Ovary (tissue), 9 donors: ENCODE results near the gene TNFRSF1B. TPM values are rescaled to one million over a fixed set of nuclear protein-coding genes. Genes with fewer than 3 reads are reported as not detected.

Experiments
- DNase-seq, 5 donors: peaks; one replicate each; pipeline ENCODE4 v3.0.0-alpha.2; 2019 to 2020
- H3K27ac ChIP-seq, 2 donors: fragments of 200-600 bp; one replicate each; pipeline versions ENCODE4 v1.5.1 to v1.8.0; 2019 to 2022
- H3K27me3 ChIP-seq: fragments of 200-600 bp; one replicate; pipeline ENCODE4 v1.8.0; 2022
- H3K36me3 ChIP-seq: fragments of 200-600 bp; sonication (generic); one replicate; pipeline ENCODE4 v1.5.1; 2019
- H3K4me1 ChIP-seq: one replicate; pipeline ENCODE4 v1.8.1; 2013; ENCODE audit warnings: mild to moderate bottlenecking, moderate library complexity; ENCODE audit not compliant: insufficient read depth
- H3K4me3 ChIP-seq: fragments of 200-600 bp; sonication (generic); one replicate; pipeline ENCODE4 v1.5.1; 2017
- H3K9me3 ChIP-seq, 2 donors: fragments of 200-600 bp in 1 of 2; sonication (generic) in 1 of 2; one replicate each; pipeline versions ENCODE4 v1.5.1 to v1.8.1; 2013 to 2019; ENCODE audit warnings: mild to moderate bottlenecking in 1 of 2, moderate library complexity in 1 of 2
- CTCF ChIP-seq, 3 donors: fragments of 450-650 bp in 2 of 3; fragments of 200-600 bp in 1 of 3; IDR thresholded peaks; one replicate each; pipeline versions ENCODE4 v1.5.1 to v1.8.0; 2016 to 2022; ENCODE audit warnings: antibody characterized with exemption in 3 of 3, mild to moderate bottlenecking in 1 of 3
- EP300 ChIP-seq: sonication (generic); formaldehyde crosslinking; IDR thresholded peaks from one replicate; pipeline ENCODE4 v1.6.1; 2017; ENCODE audit warnings: antibody characterized with exemption
- POLR2A ChIP-seq: fragments of 450-650 bp; IDR thresholded peaks from one replicate; pipeline ENCODE4 v1.6.1; 2017; ENCODE audit warnings: antibody characterized with exemption, mild to moderate bottlenecking, moderate library complexity
- WGBS, 3 donors: extraction: QIAGEN DNeasy Blood & Tissue Kit in 1 of 3; methylation state at CpG; one replicate each; pipeline versions ENCODE4 v1.1.5 to v1.1.7; 2013 to 2017; 5-methylcytosine and 5-hydroxymethylcytosine counted together
- intact Hi-C, 4 donors: fragments of 100-400 bp; cut with DNase I; formaldehyde crosslinking; loops; one replicate each; pipeline versions ENCODE4 v1.11.0 to v1.15.1; 2022 to 2023
- polyA plus RNA-seq, 2 donors: library from polyadenylated mRNA; stranded (reverse); fragments of 200-250 nt in 1 of 2; fragments of 350-450 nt in 1 of 2; fragmentation: Illumina TruSeq in 1 of 2; extraction: RNeasy Lipid Tissue Mini Kit (QIAGEN cat#74804) in 1 of 2; gene quantifications; one replicate each; pipeline ENCODE4 v1.2.3, GENCODE V29; 2013 to 2014
- total RNA-seq, 7 donors: library from RNA; depleted of rRNA in 2 of 7; stranded (reverse); fragments of >200 nt in 2 of 7; fragmentation: NEBNext Ultra II Directional in 3 of 7; extraction: Animal tissue kit (Norgen Biotek cat#: 25700) in 3 of 7; gene quantifications; one replicate each; pipeline versions ENCODE4 v1.1.0 to v1.2.4, GENCODE V29; 2016 to 2023
- donor health status: DM: no; HTN: no; CAD: no; lungs with moderate emphysema.
- donor health status: DM: no; HTN: no; CAD: no.
- donor health status: Bipolar disorder and iron deficiency.
- donor health status: DM: yes; HTN: yes; CAD: no.
- donor health status: DM: no; HTN: no; CAD: no.
- donor health status: DM: yes; HTN: yes; CAD: no.

Gene TNFRSF1B
- total and polyA plus RNA-seq, 9 donors, result 10.3 to 27.6 (median 18.7) TPM

GRCh38 chr1:12158357-12159092 is 8.3 kb upstream of the TNFRSF1B start:
- Histone ChIP-seq H3K36me3 (no peaks in the 10 kb centered on the region), H3K27ac (no peak overlapping the region), H3K9me3 (no peaks in the 10 kb centered on the region), H3K4me3 (no peak overlapping the region), H3K4me1 (peaks cover 14% of the 10 kb centered on the region), H3K27me3 (no peaks in the 10 kb centered on the region)
- 35 to 48% (median 48%) methylated on average over 22 of the region's 22 CpGs for WGBS, 3 donors
- no peak for TF ChIP-seq CTCF (IDR thresholded peaks at IDR 0.05)
- no peak for TF ChIP-seq POLR2A
- TF ChIP-seq EP300, result no peak
- DNase-seq, result no peak
- intact Hi-C loops, result no loop called here

GRCh38 chr1:12159816-12160215 is 7.0 kb upstream of the TNFRSF1B start:
- Histone ChIP-seq H3K4me3 (no peak overlapping the region), H3K4me1 (peaks cover 14% of the 10 kb centered on the region), H3K9me3 (no peaks in the 10 kb centered on the region), H3K27ac (no peak overlapping the region), H3K36me3 (no peaks in the 10 kb centered on the region), H3K27me3 (no peaks in the 10 kb centered on the region)
- 89 to 91% (median 91%) methylated on average over 7 of the region's 7 CpGs for WGBS, 3 donors
- intact Hi-C loops, result no loop called here
- TF ChIP-seq EP300 (no peak), CTCF (IDR thresholded peaks at IDR 0.05) (no peak), POLR2A (no peak)
- DNase-seq, result no peak

- TF ChIP-seq EP300 (no peak), CTCF (IDR thresholded peaks at IDR 0.05) (no peak), POLR2A (no peak)
- peak overlapping the region; percentile 22 to 55 for H3K27ac ChIP-seq
- WGBS, 3 donors, result 86 to 89% (median 87%) methylated on average over 2 of the region's 2 CpGs
- DNase-seq, result no peak
- intact Hi-C loops, result no loop called here
- H3K4me1 ChIP-seq, result peaks cover 14% of the 10 kb centered on the region
- no peak overlapping the region for H3K4me3 ChIP-seq
- no peaks in the 10 kb centered on the region for H3K9me3 ChIP-seq
- no peaks in the 10 kb centered on the region for H3K27me3 ChIP-seq
- H3K36me3 ChIP-seq, result no peaks in the 10 kb centered on the region
These were observed 5.5 kb upstream of the TNFRSF1B start for GRCh38 chr1:12161324-12161661.

- intact Hi-C loops, result no loop called here
- 22 to 25% (median 25%) methylated on average over 9 of the region's 9 CpGs for WGBS, 3 donors
- DNase-seq, result peak; percentile 76 to 93 (median 90)
- peak overlapping the region; percentile 22 to 55 for H3K27ac ChIP-seq
- no peaks in the 10 kb centered on the region for H3K27me3 ChIP-seq
- TF ChIP-seq CTCF (IDR thresholded peaks at IDR 0.05), result no peak
- peaks cover 14% of the 10 kb centered on the region for H3K4me1 ChIP-seq
- H3K9me3 ChIP-seq, result no peaks in the 10 kb centered on the region
- H3K4me3 ChIP-seq, result no peak overlapping the region
- no peaks in the 10 kb centered on the region for H3K36me3 ChIP-seq
These were observed 4.9 kb upstream of the TNFRSF1B start for GRCh38 chr1:12161662-12162458.
